H1 (cell line): ENCODE results near the gene NPY1R. TPM values are rescaled to one million over a fixed set of nuclear protein-coding genes. Genes with fewer than 3 reads are reported as not detected.

ENCODE experiments used
- CTBP2 ChIP-seq: IDR thresholded peaks from 2 replicates; pipeline ENCODE4 v1.7.0; 2011; ENCODE audit warnings: borderline replicate concordance, mild to moderate bottlenecking, moderate library complexity, mixed read lengths, low read length; ENCODE audit not compliant: insufficient read depth, insufficient read length
- GABPA ChIP-seq: IDR thresholded peaks from 2 replicates; pipeline ENCODE4 v1.6.1; 2011; ENCODE audit warnings: mild to moderate bottlenecking, low read length, moderate library complexity, borderline replicate concordance; ENCODE audit not compliant: insufficient read depth
- RAD21 ChIP-seq, 2 experiments: IDR thresholded peaks in 1 of 2; conservative IDR thresholded peaks in 1 of 2; 2 replicates each; pipeline ENCODE4 v1.6.1; 2011; ENCODE audit warnings: low read depth in 2 of 2, low read length in 2 of 2, improper control_type of control experiment in 1 of 2, inconsistent platforms in 1 of 2, mild to moderate bottlenecking in 1 of 2, moderate library complexity in 1 of 2
- TAF1 ChIP-seq: IDR thresholded peaks from 2 replicates; pipeline ENCODE4 v1.6.1; 2011; ENCODE audit warnings: mild to moderate bottlenecking, low read depth, low read length
- TCF12 ChIP-seq: IDR thresholded peaks from 2 replicates; pipeline ENCODE4 v1.6.1; 2011; ENCODE audit warnings: low read depth, mild to moderate bottlenecking, low read length
- TEAD4 ChIP-seq: IDR thresholded peaks from 2 replicates; pipeline ENCODE4 v1.6.1; 2012; ENCODE audit warnings: low read depth, low read length, inconsistent platforms, mixed read lengths
- polyA plus RNA-seq, 7 experiments: library from polyadenylated mRNA; depleted of rRNA in 3 of 7; stranded (reverse) in 5 of 7; unstranded in 2 of 7; fragments of >200 nt in 5 of 7; fragments of 200-250 nt in 2 of 7; gene quantifications; 1 replicate in 5 of 7; 2 replicates in 1 of 7; 4 replicates in 1 of 7; pipeline versions ENCODE4 v1.2.1 to v1.2.3, GENCODE V29; 2011 to 2013; ENCODE audit warnings: missing spikeins in 2 of 7, mixed read lengths in 2 of 7
- total RNA-seq: library from RNA; stranded (reverse); fragmentation: NEBNext Ultra II Directional; extraction: Animal tissue kit (Norgen Biotek cat#: 25700); gene quantifications from 2 replicates; pipeline ENCODE4 v1.2.1, GENCODE V29; 2021

The NPY1R gene
- total and polyA plus RNA-seq, 2 of the 8 experiments (the other 6 are each of a cell fraction or from before 2014, with no cell fraction given), result 5.9 to 6.3 TPM

DNA sequence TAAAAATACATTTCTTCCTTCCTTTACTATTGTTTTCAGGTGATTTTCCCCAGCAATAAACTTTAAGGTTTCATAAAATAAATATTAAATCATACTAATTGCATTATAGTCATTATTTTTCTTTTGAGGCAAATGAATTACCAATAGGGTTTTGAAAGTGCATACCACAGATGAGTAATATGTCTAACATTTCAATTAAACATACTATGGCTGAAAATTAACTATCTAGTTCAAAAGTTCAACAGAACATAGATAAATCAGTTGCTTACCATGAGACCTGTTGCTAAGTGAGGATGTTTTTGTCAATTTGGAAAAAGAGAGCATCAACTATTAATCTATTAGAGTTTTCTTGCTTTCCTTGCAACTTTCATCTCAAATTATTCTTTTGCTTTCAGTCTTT is 46.3 kb upstream of the NPY1R start (continued):
- no peak for TF ChIP-seq TCF12
- no peak for TF ChIP-seq TAF1
- TF ChIP-seq RAD21 (IDR thresholded peaks at IDR 0.05 in 1 of 2, conservative IDR thresholded peaks at IDR 0.05 in 1 of 2; ENCODE audit: low read depth in 2 of 2, low read length in 2 of 2), result no peak
- TF ChIP-seq CTBP2, result no peak
- no peak for TF ChIP-seq GABPA
- TF ChIP-seq TEAD4, result no peak
- TF ChIP-seq, all 59 proteins: peak for 0
